HepG2 (cell line): ENCODE measurements around the gene TAT. TPM values are rescaled to one million over a fixed set of nuclear protein-coding genes. Genes with fewer than 3 reads are reported as not detected.
A peak's percentile ranks its signal among the peaks of the same experiment; 100 is the strongest.
"Not testable (repeated sequence)": the region's sequence is repeated elsewhere in the genome, so short reads cannot be mapped to it uniquely, and the experiment has no call there.

ENCODE experiments used
- CREM ChIP-seq, 2 experiments: sonication (generic) in 1 of 2; formaldehyde crosslinking in 1 of 2; IDR thresholded peaks; 2 replicates each; pipeline versions ENCODE4 v1.4.0 to v1.6.1; 2016 to 2020; ENCODE audit warnings: antibody characterized with exemption in 1 of 2, mild to moderate bottlenecking in 1 of 2, missing genetic modification reagents in 1 of 2
- EP300 ChIP-seq, 3 experiments: sonication (generic) in 1 of 3; formaldehyde crosslinking in 1 of 3; IDR thresholded peaks; 2 replicates each; pipeline versions ENCODE4 v1.5.1 to v1.6.1; 2011 to 2020; ENCODE audit warnings: low read depth in 2 of 3, low read length in 2 of 3, borderline replicate concordance in 1 of 3, improper control_type of control experiment in 1 of 3, mild to moderate bottlenecking in 1 of 3, missing genetic modification reagents in 1 of 3, moderate library complexity in 1 of 3
- IRF2 ChIP-seq: IDR thresholded peaks from 2 replicates; pipeline ENCODE4 v1.6.1; 2018; ENCODE audit warnings: missing genetic modification reagents, missing compliant biosample characterization
- JUND ChIP-seq: sonication (generic); formaldehyde crosslinking; IDR thresholded peaks from 2 replicates; pipeline ENCODE4 v1.8.0; 2022; ENCODE audit warnings: mild to moderate bottlenecking, missing genetic modification reagents
- KAT8 ChIP-seq: IDR thresholded peaks from 2 replicates; pipeline ENCODE4 v1.6.1; 2016; ENCODE audit warnings: missing genetic modification reagents, missing compliant biosample characterization
- KDM3A ChIP-seq: IDR thresholded peaks from 2 replicates; pipeline ENCODE4 v1.6.1; 2018; ENCODE audit warnings: low read depth, missing compliant biosample characterization
- MAFF ChIP-seq: IDR thresholded peaks from 2 replicates; pipeline ENCODE4 v1.6.1; 2011; ENCODE audit warnings: low read depth, low read length, improper control_type of control experiment
- NKX3-1 ChIP-seq: sonication (generic); formaldehyde crosslinking; IDR thresholded peaks from 2 replicates; pipeline ENCODE4 v1.5.0; 2020; ENCODE audit warnings: missing genetic modification reagents
- RCOR2 ChIP-seq: IDR thresholded peaks from 2 replicates; pipeline ENCODE4 v1.6.1; 2016; ENCODE audit warnings: missing biosample characterization, missing genetic modification reagents
- SOX5 ChIP-seq: IDR thresholded peaks from 2 replicates; pipeline ENCODE4 v1.6.1; 2016; ENCODE audit warnings: borderline replicate concordance
- THAP11 ChIP-seq: IDR thresholded peaks from 2 replicates; pipeline ENCODE4 v1.6.1; 2016; ENCODE audit warnings: missing biosample characterization, missing genetic modification reagents
- YEATS2 ChIP-seq: sonication (generic); formaldehyde crosslinking; IDR thresholded peaks from 2 replicates; pipeline ENCODE4 v1.4.0; 2020; ENCODE audit warnings: missing genetic modification reagents, borderline replicate concordance
- ZFP90 ChIP-seq: sonication (generic); formaldehyde crosslinking; IDR thresholded peaks from 2 replicates; pipeline ENCODE4 v1.8.0; 2022; ENCODE audit warnings: missing genetic modification reagents, mild to moderate bottlenecking, inconsistent platforms, borderline replicate concordance
- ZKSCAN8 ChIP-seq: IDR thresholded peaks from 2 replicates; pipeline ENCODE4 v1.6.1; 2016; ENCODE audit warnings: borderline replicate concordance, missing genetic modification reagents, missing compliant biosample characterization
- ZNF12 ChIP-seq: sonication (generic); formaldehyde crosslinking; IDR thresholded peaks from 2 replicates; pipeline ENCODE4 v1.5.0; 2020; ENCODE audit warnings: missing genetic modification reagents
- ZNF792 ChIP-seq: IDR thresholded peaks from 2 replicates; pipeline ENCODE4 v1.6.1; 2016
- polyA plus RNA-seq, 8 experiments: library from polyadenylated mRNA; depleted of rRNA in 3 of 8; stranded (reverse) in 7 of 8; unstranded in 1 of 8; fragments of >200 nt; fragmentation: Illumina TruSeq in 4 of 8; extraction: Trizol in 4 of 8; gene quantifications; 2 replicates each; pipeline versions ENCODE4 v1.2.1 to v1.2.3, GENCODE V29; 2011 to 2016; ENCODE audit warnings: low read depth in 4 of 8, missing spikeins in 1 of 8, mixed read lengths in 1 of 8; ENCODE audit not compliant: insufficient read depth in 1 of 8
- total RNA-seq, 5 experiments: library from RNA; depleted of rRNA; stranded (reverse); fragments of >200 nt; fragmentation: Illumina TruSeq; extraction: Trizol; gene quantifications; 2 replicates each; pipeline ENCODE4 v1.2.3, GENCODE V29; 2016; ENCODE audit warnings: low read depth in 1 of 5
- TF ChIP-seq, protein P1 (sequence below): IDR thresholded peaks from 2 replicates; pipeline ENCODE4 v1.4.0; 2020; ENCODE audit warnings: mild to moderate bottlenecking, missing genetic modification reagents
- TF ChIP-seq, protein P2 (sequence below): sonication (generic); formaldehyde crosslinking; IDR thresholded peaks from 2 replicates; pipeline ENCODE4 v1.4.0; 2020; ENCODE audit warnings: missing genetic modification reagents
- TF ChIP-seq, protein P3 (sequence below): IDR thresholded peaks from 2 replicates; pipeline ENCODE4 v1.6.1; 2012; ENCODE audit warnings: low read depth, low read length, improper control_type of control experiment
- TF ChIP-seq, protein P4 (sequence below): IDR thresholded peaks from 2 replicates; pipeline ENCODE4 v1.6.1; 2016; ENCODE audit warnings: missing genetic modification reagents, missing compliant biosample characterization

The TAT gene
- total and polyA plus RNA-seq, 2 of the 13 experiments (the other 11 are each of a cell fraction or from before 2014, with no cell fraction given) = 1.6 to 5.8 TPM

GRCh38 chr16:71598426-71598825, 21.5 kb upstream of the TAT start (continued):
- peak; percentile 69 for TF ChIP-seq MAFF
- 0 out of 2 replicates have a peak, but pooled peaks have one; percentile 30 for TF ChIP-seq KDM3A (CRISPR knock-in tag)
- TF ChIP-seq KAT8 (CRISPR knock-in tag) = peak; percentile 53
- peak; percentile 84 for TF ChIP-seq ZNF792 (CRISPR knock-in tag)
- TF ChIP-seq, protein P1, sequence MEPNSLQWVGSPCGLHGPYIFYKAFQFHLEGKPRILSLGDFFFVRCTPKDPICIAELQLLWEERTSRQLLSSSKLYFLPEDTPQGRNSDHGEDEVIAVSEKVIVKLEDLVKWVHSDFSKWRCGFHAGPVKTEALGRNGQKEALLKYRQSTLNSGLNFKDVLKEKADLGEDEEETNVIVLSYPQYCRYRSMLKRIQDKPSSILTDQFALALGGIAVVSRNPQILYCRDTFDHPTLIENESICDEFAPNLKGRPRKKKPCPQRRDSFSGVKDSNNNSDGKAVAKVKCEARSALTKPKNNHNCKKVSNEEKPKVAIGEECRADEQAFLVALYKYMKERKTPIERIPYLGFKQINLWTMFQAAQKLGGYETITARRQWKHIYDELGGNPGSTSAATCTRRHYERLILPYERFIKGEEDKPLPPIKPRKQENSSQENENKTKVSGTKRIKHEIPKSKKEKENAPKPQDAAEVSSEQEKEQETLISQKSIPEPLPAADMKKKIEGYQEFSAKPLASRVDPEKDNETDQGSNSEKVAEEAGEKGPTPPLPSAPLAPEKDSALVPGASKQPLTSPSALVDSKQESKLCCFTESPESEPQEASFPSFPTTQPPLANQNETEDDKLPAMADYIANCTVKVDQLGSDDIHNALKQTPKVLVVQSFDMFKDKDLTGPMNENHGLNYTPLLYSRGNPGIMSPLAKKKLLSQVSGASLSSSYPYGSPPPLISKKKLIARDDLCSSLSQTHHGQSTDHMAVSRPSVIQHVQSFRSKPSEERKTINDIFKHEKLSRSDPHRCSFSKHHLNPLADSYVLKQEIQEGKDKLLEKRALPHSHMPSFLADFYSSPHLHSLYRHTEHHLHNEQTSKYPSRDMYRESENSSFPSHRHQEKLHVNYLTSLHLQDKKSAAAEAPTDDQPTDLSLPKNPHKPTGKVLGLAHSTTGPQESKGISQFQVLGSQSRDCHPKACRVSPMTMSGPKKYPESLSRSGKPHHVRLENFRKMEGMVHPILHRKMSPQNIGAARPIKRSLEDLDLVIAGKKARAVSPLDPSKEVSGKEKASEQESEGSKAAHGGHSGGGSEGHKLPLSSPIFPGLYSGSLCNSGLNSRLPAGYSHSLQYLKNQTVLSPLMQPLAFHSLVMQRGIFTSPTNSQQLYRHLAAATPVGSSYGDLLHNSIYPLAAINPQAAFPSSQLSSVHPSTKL (CRISPR knock-in tag) = peak; percentile 82
- TF ChIP-seq YEATS2 (CRISPR knock-in tag) = peak; percentile 29; the same call in 1 of the 2 replicates
- TF ChIP-seq ZFP90 (CRISPR knock-in tag) = 0 out of 2 replicates have a peak, but pooled peaks have one; percentile 39
- TF ChIP-seq ZKSCAN8 = peak; percentile 86; the same call in 1 of the 2 replicates
- peak; percentile 83 for TF ChIP-seq SOX5
- peak in 1 of 2 experiments; percentile 75; a peak in 2 of 4 replicates for TF ChIP-seq EP300 (IDR thresholded peaks at IDR 0.05; ENCODE audit: low read depth in 2 of 2, low read length in 2 of 2)
- TF ChIP-seq EP300 (CRISPR knock-in tag; IDR thresholded peaks at IDR 0.05; ENCODE audit: borderline replicate concordance); CREM (CRISPR knock-in tag; IDR thresholded peaks at IDR 0.05): not testable (repeated sequence)
- TF ChIP-seq, protein P2, sequence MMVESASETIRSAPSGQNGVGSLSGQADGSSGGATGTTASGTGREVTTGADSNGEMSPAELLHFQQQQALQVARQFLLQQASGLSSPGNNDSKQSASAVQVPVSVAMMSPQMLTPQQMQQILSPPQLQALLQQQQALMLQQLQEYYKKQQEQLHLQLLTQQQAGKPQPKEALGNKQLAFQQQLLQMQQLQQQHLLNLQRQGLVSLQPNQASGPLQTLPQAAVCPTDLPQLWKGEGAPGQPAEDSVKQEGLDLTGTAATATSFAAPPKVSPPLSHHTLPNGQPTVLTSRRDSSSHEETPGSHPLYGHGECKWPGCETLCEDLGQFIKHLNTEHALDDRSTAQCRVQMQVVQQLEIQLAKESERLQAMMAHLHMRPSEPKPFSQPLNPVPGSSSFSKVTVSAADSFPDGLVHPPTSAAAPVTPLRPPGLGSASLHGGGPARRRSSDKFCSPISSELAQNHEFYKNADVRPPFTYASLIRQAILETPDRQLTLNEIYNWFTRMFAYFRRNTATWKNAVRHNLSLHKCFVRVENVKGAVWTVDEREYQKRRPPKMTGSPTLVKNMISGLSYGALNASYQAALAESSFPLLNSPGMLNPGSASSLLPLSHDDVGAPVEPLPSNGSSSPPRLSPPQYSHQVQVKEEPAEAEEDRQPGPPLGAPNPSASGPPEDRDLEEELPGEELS (CRISPR knock-in tag) = peak; percentile 76
- TF ChIP-seq ZNF12 = peak; percentile 78; the same call in 1 of the 2 replicates
- TF ChIP-seq THAP11 (CRISPR knock-in tag) = peak; percentile 40; the same call in 1 of the 2 replicates
- TF ChIP-seq JUND (CRISPR knock-in tag) = peak; percentile 65; the same call in 1 of the 2 replicates
- TF ChIP-seq, protein P3, sequence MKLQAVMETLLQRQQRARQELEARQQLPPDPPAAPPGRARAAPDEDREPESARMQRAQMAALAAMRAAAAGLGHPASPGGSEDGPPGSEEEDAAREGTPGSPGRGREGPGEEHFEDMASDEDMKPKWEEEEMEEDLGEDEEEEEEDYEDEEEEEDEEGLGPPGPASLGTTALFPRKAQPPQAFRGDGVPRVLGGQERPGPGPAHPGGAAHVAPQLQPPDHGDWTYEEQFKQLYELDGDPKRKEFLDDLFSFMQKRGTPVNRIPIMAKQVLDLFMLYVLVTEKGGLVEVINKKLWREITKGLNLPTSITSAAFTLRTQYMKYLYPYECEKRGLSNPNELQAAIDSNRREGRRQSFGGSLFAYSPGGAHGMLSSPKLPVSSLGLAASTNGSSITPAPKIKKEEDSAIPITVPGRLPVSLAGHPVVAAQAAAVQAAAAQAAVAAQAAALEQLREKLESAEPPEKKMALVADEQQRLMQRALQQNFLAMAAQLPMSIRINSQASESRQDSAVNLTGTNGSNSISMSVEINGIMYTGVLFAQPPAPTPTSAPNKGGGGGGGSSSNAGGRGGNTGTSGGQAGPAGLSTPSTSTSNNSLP = peak; percentile 29; the same call in 1 of the 2 replicates
- TF ChIP-seq IRF2 (CRISPR knock-in tag) = peak; percentile 45; the same call in 1 of the 2 replicates
- TF ChIP-seq, protein P4, sequence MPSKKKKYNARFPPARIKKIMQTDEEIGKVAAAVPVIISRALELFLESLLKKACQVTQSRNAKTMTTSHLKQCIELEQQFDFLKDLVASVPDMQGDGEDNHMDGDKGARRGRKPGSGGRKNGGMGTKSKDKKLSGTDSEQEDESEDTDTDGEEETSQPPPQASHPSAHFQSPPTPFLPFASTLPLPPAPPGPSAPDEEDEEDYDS (CRISPR knock-in tag) = 0 out of 2 replicates have a peak, but pooled peaks have one; percentile 24
- TF ChIP-seq CREM (IDR thresholded peaks at IDR 0.05) = peak; percentile 61
- peak; percentile 21; the same call in 1 of the 2 replicates for TF ChIP-seq RCOR2
- TF ChIP-seq NKX3-1 = peak; percentile 57; the same call in 1 of the 2 replicates
